Measurements from ENCODE around the gene MAPKAPK3.

The MAPKAPK3 gene

DNA sequence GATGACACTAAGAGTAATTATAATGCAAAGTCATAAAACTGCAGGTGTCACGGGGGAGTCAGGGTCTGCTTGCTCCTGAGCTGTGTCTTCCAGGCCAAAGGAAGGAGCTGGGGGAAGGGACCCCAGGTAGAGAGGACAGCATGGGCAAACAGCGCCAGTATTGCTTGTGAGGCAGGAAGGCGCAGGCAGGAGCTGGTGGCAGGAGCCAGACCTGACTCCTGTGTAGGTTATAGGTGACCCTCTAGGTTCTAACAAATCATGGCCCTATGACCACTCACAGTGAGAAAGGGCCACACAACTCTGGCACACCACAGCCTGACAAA is 7.2 kb upstream of the MAPKAPK3 start:
- TF ChIP-seq, protein P1, sequence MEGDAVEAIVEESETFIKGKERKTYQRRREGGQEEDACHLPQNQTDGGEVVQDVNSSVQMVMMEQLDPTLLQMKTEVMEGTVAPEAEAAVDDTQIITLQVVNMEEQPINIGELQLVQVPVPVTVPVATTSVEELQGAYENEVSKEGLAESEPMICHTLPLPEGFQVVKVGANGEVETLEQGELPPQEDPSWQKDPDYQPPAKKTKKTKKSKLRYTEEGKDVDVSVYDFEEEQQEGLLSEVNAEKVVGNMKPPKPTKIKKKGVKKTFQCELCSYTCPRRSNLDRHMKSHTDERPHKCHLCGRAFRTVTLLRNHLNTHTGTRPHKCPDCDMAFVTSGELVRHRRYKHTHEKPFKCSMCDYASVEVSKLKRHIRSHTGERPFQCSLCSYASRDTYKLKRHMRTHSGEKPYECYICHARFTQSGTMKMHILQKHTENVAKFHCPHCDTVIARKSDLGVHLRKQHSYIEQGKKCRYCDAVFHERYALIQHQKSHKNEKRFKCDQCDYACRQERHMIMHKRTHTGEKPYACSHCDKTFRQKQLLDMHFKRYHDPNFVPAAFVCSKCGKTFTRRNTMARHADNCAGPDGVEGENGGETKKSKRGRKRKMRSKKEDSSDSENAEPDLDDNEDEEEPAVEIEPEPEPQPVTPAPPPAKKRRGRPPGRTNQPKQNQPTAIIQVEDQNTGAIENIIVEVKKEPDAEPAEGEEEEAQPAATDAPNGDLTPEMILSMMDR (IDR thresholded peaks at IDR 0.05; ENCODE audit: borderline replicate concordance, insufficient read depth, low read depth, low read length), result no peak
- H3K4me3 ChIP-seq (ENCODE audit: low read depth, low read length), result no peak overlapping the region

GRCh38 chr3:50610181-50610971 is 6.6 kb upstream of the MAPKAPK3 start:
- H3K4me3 ChIP-seq (ENCODE audit: low read depth, low read length), result no peak overlapping the region
- TF ChIP-seq, protein P1 (IDR thresholded peaks at IDR 0.05; ENCODE audit: borderline replicate concordance, insufficient read depth, low read depth, low read length), result no peak

- H3K4me3 ChIP-seq (ENCODE audit: low read depth, low read length), result peak overlapping the region; percentile 66
- TF ChIP-seq, protein P1 (IDR thresholded peaks at IDR 0.05; ENCODE audit: borderline replicate concordance, insufficient read depth, low read depth, low read length), result no peak
Observed at GRCh38 chr3:50610992-50611463, 5.9 kb upstream of the MAPKAPK3 start.

- TF ChIP-seq, protein P1 (IDR thresholded peaks at IDR 0.05; ENCODE audit: borderline replicate concordance, insufficient read depth, low read depth, low read length), result peak; percentile 74
- H3K4me3 ChIP-seq (ENCODE audit: low read depth, low read length), result peak within 1 kb of the TSS; percentile 66
Observed at GRCh38 chr3:50611464-50612233, 5.3 kb upstream of the MAPKAPK3 start, which contains the start of gene CISH. Gene CISH, minus strand, starts transcription at chr3:50611774. Its CDS starts 124 bp downstream, at chr3:50611650.

DNA sequence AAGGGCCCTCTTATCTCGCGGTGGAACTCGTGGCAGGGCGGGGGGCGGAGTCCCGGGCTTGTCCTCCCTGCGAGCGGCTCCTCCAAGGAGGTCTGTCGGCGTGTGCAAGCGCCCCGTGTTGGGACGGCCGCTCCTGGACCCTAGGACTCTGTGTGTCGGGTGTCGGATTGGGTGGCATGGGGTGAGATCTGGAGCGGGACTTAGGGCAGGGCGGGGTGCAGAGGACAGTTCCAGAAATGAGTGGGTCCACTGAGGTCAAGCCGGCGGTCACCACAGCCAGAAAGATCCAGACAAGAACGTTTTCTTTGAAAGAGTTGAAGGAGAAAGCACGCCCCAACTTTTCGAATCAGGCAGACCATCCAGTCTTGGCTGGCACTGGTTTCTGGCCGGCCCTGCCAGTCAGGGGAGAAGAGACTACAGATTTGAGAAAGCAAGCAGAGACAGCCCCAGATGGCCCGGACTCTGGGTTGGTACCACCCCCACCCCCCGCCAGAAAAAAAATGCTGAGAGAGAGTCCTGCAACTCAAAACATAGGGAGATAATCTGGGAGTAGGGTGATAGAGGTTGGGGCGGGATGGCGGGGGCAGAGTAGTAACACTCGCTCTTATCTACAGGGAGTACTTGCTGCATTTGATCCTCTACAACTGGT is 4.6 kb upstream of the MAPKAPK3 start:
- H3K4me3 ChIP-seq (ENCODE audit: low read depth, low read length), result peak overlapping the region; percentile 66
- TF ChIP-seq, protein P1 (IDR thresholded peaks at IDR 0.05; ENCODE audit: borderline replicate concordance, insufficient read depth, low read depth, low read length), result no peak

GRCh38 chr3:50612970-50613846 is 3.7 kb upstream of the MAPKAPK3 start:
- TF ChIP-seq, protein P1 (IDR thresholded peaks at IDR 0.05; ENCODE audit: borderline replicate concordance, insufficient read depth, low read depth, low read length), result no peak
- H3K4me3 ChIP-seq (ENCODE audit: low read depth, low read length), result no peak overlapping the region
